G401 (cell line): ENCODE measurements around the gene FAM200B. TPM values are rescaled to one million over a fixed set of nuclear protein-coding genes. Genes with fewer than 3 reads are reported as not detected.

Source experiments
- DNase-seq: peaks from one replicate; pipeline ENCODE4 v3.0.0-alpha.2; 2015; ENCODE audit warnings: low spot score
- in situ Hi-C: cut with HindIII; loops from 2 replicates; pipeline ENCODE4 v1.10.0; 2016; ENCODE audit warnings: low sequenced_read_pairs, mixed read lengths
- total RNA-seq: library from RNA; depleted of rRNA; stranded (reverse); fragments of >200 nt; shearing (Covaris generic); gene quantifications from 2 replicates; pipeline ENCODE4 v1.2.3, GENCODE V29; 2014

FAM200B gene
- total RNA-seq, 1 experiment from 2014 or later: 27.6 TPM

GRCh38 chr4:15665753-15666365 lies 15.8 kb upstream of the FAM200B start:
- no peak for DNase-seq
- in situ Hi-C loops: no loop called here

- no peak for DNase-seq
- in situ Hi-C loops: no loop called here
These were observed 14.6 kb upstream of the FAM200B start for GRCh38 chr4:15667006-15667405.

GRCh38 chr4:15668566-15669435 lies 12.8 kb upstream of the FAM200B start:
- DNase-seq: no peak
- in situ Hi-C loops: no loop called here

GRCh38 chr4:15670576-15670975 lies 11.1 kb upstream of the FAM200B start:
- no peak for DNase-seq

GRCh38 chr4:15672101-15672500 lies 9.5 kb upstream of the FAM200B start:
- no peak for DNase-seq
- in situ Hi-C loops: no loop called here

More at GRCh38 chr4:15670576-15670975, 11.1 kb upstream of the FAM200B start:
- in situ Hi-C loops: no loop called here

GRCh38 chr4:15673337-15673736 lies 8.3 kb upstream of the FAM200B start:
- in situ Hi-C loops: no loop called here
- no peak for DNase-seq

- in situ Hi-C loops: no loop called here
- no peak for DNase-seq
These were observed 7.6 kb upstream of the FAM200B start for GRCh38 chr4:15674046-15674445.

- DNase-seq: no peak
- in situ Hi-C loops: no loop called here
These were observed 6.7 kb upstream of the FAM200B start for GRCh38 chr4:15674926-15675325.

- in situ Hi-C loops: no loop called here
- no peak for DNase-seq
These were observed 6.3 kb upstream of the FAM200B start for GRCh38 chr4:15675356-15675755.

GRCh38 chr4:15676039-15676438 lies 5.6 kb upstream of the FAM200B start:
- DNase-seq: no peak
- in situ Hi-C loops: no loop called here

GRCh38 chr4:15676899-15677298 lies 4.7 kb upstream of the FAM200B start:
- DNase-seq: no peak
- in situ Hi-C loops: no loop called here

GRCh38 chr4:15677507-15677988 lies 4.1 kb upstream of the FAM200B start:
- DNase-seq: no peak
- in situ Hi-C loops: no loop called here

GRCh38 chr4:15681067-15681371 lies 608 bp upstream of the FAM200B start:
- in situ Hi-C loops: no loop called here

GRCh38 chr4:15682242-15683142 lies 865 bp downstream of the FAM200B start:
- in situ Hi-C loops: no loop called here
- DNase-seq: no peak

More at GRCh38 chr4:15681067-15681371, 608 bp upstream of the FAM200B start:
- DNase-seq: no peak

GRCh38 chr4:15683143-15683495 lies 1.5 kb downstream of the FAM200B start:
- no peak for DNase-seq
- in situ Hi-C loops: no loop called here

GRCh38 chr4:15684498-15684897 lies 2.9 kb downstream of the FAM200B start:
- in situ Hi-C loops: no loop called here
- DNase-seq: no peak

GRCh38 chr4:15688051-15688450 lies 6.4 kb downstream of the FAM200B start:
- in situ Hi-C loops: no loop called here
- no peak for DNase-seq

GRCh38 chr4:15689540-15689939 lies 7.9 kb downstream of the FAM200B start:
- in situ Hi-C loops: no loop called here
- no peak for DNase-seq

GRCh38 chr4:15690020-15690809 lies 8.6 kb downstream of the FAM200B start:
- DNase-seq: no peak
- in situ Hi-C loops: no loop called here
